Urothelium cell line (cell line): ENCODE results near the gene ENTPD6.

Experiments used
- DNase-seq: peaks from one replicate; pipeline ENCODE4 v3.0.0; 2011; ENCODE audit warnings: low spot score, mixed read lengths
- FAIRE-seq: peaks from 2 replicates; lab custom pipeline; 2011; peaks lifted over from hg19 to GRCh38; lab: Jason Lieb, UNC

ENTPD6 gene

DNA sequence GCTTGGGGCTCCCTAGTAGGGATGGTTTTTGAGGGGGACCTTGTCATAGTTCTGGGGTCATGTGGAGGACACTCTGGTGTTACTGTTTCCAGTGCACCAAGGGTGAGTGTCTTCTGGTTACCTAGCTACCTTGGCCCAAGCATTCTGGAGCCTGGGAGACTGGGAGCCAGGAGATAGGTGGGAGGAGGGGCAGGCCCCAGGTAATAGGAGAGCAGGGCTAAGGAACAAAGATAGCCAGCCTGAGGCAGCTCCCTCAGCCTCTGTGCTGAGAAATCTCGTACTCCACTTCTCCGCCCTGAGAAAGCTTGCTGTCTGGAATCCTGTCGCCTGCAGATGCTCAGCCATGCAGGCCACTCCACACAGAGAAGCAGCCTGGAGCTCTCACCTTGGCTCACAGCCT is 8.3 kb upstream of the ENTPD6 start:
- no peak for DNase-seq
- FAIRE-seq = no peak

- no peak for FAIRE-seq
- no peak for DNase-seq
These were observed 7.9 kb upstream of the ENTPD6 start for GRCh38 chr20:25187635-25188034.

GRCh38 chr20:25188218-25188617 is 7.3 kb upstream of the ENTPD6 start:
- no peak for DNase-seq
- FAIRE-seq = no peak

- no peak for DNase-seq
- no peak for FAIRE-seq
These were observed 4.5 kb upstream of the ENTPD6 start for GRCh38 chr20:25191051-25191450.

DNA sequence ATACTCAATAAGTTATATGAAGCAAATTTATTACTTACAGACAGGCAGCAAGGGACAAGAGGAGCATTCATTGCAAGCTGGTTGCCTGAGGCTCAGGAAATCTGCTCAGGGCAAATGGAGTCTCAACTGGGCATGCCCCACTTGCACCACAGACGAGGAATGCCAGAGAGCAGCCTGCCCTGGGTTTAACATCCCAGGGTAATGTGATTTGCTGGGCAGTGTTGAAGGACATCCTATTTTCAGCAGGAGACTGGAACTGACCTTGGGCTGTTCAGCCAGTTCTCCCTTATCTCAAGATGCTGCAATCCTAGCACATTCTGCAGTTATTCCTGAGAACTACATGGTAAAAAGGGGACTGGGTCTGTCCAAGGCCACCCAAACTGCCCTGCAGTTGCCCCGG is 3.8 kb upstream of the ENTPD6 start:
- no peak for FAIRE-seq

GRCh38 chr20:25193843-25194242 is 1.7 kb upstream of the ENTPD6 start:
- FAIRE-seq = no peak
- no peak for DNase-seq

More for the DNA sequence above, 3.8 kb upstream of the ENTPD6 start:
- DNase-seq = no peak

DNA sequence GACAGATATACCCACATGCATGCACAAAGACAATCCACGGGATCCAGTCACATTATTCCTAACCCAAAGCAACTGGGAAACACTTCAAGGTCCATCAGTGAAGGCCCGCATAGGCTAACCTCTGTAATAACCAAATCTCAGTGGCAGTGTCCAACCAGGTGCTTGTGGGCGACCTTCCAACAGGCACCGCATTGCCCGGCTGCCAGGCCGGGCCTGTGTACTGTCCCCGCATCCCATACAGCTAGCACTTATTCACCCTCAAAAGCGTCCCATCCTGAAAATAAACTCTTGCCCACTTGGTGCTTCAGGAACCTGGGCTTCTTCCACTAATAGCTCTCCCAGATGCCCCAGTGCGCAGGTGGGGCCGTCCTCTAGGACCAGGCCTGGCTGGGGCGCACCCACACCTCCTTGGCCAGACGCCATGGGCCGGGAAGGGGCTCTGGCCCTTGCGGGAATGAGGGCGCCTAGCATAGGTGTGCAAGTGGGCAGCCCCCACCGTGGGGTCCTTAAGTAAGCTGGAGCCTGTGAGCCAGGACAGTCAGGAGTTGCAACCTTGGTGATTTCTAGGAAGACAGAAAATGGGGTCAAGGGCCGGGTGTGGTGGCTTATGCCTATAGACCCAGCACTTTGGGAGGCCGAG is 1.1 kb upstream of the ENTPD6 start:
- no peak for DNase-seq
- FAIRE-seq = no peak

GRCh38 chr20:25195962-25196785 is 662 bp downstream of the ENTPD6 start:
- peak; percentile 38 for DNase-seq
- no peak for FAIRE-seq

DNA sequence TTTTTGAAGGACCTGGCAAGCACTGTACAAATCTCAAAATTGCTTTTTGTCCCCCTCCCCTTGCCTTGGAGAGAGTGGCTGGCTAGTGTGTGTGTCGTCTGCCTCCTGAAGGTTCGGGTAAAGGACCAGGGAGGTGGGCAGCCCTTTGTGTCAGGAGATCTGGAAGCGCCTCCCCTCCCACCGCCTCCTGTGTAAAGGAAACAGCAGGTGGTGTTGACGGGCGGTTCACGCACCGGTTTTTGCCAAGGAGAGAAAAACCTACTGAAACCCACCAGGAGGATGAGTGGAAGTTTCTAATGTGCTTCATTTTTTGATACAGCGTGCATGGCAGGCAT is 1.2 kb downstream of the ENTPD6 start:
- DNase-seq (no peak), FAIRE-seq (no peak)

DNA sequence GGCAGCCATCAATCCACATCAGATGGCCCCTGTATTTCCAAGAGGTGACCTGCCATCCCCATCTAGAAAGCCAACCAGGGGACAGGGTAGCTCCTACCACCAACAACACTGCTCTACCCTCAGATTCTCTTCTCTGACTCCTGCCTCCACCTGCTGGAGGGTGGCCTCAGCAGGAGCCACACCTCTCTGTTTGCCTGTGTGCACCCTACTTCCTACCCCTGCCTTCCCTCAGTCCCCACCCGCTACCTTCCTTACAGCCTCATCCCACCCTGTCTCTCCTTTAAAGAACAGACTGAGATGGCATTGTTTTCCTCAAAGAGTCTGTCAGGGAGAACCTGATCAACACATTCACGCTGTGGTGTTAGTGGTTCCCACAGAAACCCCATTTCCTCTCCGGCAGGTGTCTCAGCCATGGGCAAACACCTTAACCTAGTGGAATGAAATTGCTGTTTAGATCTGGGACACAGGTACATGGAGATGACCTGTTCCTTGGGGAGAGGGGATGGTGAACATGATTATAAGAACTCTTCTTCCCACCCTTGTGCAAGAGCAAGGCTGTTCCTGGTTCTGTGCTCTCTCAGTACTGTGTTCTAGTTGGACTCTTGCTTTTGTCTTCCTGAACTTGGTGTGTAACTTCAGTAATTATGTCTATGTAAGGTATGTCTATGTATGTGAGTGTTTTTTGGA is 1.8 kb downstream of the ENTPD6 start:
- FAIRE-seq = no peak

GRCh38 chr20:25197870-25198190 is 2.3 kb downstream of the ENTPD6 start:
- no peak for FAIRE-seq
- DNase-seq = no peak

More for the DNA sequence above, 1.8 kb downstream of the ENTPD6 start:
- no peak for DNase-seq

GRCh38 chr20:25198663-25199383 is 3.3 kb downstream of the ENTPD6 start:
- no peak for FAIRE-seq
- DNase-seq = no peak

DNA sequence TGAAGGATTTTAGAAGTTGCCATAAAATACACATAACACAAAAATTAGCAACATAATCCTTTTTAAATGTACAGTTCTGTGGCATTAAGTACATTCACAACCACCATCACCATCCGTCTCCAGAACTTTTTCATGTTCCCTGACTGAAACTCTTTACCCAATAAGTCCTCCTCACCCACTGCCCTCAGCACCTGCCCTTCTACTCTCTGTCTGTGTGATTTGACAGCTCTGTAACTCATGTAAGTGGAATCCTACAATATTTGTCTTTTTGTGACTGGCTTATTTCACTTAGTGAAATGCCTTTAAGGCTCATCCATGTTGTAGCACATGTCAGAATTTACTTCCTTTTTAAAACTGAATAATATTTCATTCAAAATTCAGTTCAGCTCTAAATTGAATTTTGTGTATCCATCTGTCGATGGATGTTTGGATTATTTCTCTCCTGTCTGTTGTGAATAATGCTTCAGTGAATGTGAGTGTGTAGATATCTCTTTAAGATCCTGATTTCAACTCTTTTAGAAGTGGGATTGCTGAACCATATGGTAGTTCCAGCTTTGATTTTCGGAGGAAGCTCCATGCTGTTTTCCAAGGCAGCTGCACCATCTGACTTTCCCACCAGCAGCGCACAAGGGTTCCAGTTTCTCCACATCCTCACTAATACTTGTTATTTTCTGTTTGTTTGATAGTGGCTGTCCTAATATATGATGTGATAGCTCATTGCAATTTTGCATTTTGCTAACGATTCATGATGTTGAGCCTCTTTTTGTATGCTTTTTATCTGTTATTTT is 4.2 kb downstream of the ENTPD6 start:
- no peak for DNase-seq
- no peak for FAIRE-seq

DNA sequence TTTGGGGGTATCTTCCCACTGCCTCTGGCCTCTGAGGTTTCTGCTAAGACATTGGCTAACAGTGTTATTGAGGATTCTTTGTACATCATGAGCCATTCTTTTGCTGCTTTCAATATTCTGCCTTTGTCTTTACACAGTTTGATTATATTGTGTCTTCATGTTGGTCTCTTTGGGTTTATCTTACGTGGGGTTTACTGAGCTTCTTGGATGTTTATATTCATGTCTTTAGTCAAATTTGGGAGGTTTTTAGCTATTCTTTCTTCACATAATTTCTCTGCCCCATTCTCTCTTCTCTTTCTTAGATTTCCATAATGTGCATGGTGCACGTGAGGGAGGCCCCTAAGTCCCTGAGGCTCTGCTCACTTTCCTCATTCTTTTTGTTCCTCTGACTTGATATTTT is 7.6 kb downstream of the ENTPD6 start:
- no peak for FAIRE-seq
- no peak for DNase-seq

- no peak for FAIRE-seq
- no peak for DNase-seq
These were observed 8.4 kb downstream of the ENTPD6 start for GRCh38 chr20:25203871-25204320.

- FAIRE-seq (no peak), DNase-seq (no peak)
These were observed 9.2 kb downstream of the ENTPD6 start for GRCh38 chr20:25204550-25205276.

GRCh38 chr20:25205277-25206062 is 10.0 kb downstream of the ENTPD6 start:
- DNase-seq = no peak
- FAIRE-seq = no peak

- no peak for FAIRE-seq
- no peak for DNase-seq
These were observed 10.5 kb downstream of the ENTPD6 start for GRCh38 chr20:25206063-25206403.

- FAIRE-seq (no peak), DNase-seq (no peak)
These were observed 11.0 kb downstream of the ENTPD6 start for GRCh38 chr20:25206548-25206947.
